GM21367 (cell line): ENCODE results near the gene DKK2.
A peak's percentile ranks its signal among the peaks of the same experiment; 100 is the strongest.

Experiments
- ATAC-seq: cut with Tn5 transposase; IDR thresholded peaks from one replicate; pipeline ENCODE4 v1.9.1; 2021; ENCODE audit not compliant: unreplicated experiment

Gene DKK2, protein sequence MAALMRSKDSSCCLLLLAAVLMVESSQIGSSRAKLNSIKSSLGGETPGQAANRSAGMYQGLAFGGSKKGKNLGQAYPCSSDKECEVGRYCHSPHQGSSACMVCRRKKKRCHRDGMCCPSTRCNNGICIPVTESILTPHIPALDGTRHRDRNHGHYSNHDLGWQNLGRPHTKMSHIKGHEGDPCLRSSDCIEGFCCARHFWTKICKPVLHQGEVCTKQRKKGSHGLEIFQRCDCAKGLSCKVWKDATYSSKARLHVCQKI

GRCh38 chr4:107035819-107036583, at the start of gene DKK2:
Gene DKK2, minus strand, starts transcription at chr4:107036313. Its CDS starts 722 bp downstream, at chr4:107035591.
- peak; percentile 45 for ATAC-seq

DNA sequence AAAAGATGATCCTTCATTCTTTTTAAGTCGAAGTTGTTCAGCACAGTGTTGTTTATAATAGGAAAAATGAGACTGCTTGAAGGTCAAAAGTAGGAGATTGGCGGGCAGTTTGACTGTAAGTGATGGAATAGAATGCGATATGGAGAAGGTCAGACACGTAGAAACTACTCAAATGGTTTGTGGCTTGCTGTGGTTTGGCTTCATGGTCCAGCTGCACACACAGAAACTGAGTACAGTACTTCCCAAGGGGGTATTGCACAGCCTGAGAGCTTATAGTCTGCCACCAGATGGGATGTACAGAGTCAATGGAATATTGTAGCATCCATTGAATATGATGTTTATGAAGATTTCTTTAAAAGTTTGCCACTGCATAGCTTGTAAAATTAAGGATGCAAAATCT, 41.1 kb upstream of the DKK2 start:
- ATAC-seq: no peak

DNA sequence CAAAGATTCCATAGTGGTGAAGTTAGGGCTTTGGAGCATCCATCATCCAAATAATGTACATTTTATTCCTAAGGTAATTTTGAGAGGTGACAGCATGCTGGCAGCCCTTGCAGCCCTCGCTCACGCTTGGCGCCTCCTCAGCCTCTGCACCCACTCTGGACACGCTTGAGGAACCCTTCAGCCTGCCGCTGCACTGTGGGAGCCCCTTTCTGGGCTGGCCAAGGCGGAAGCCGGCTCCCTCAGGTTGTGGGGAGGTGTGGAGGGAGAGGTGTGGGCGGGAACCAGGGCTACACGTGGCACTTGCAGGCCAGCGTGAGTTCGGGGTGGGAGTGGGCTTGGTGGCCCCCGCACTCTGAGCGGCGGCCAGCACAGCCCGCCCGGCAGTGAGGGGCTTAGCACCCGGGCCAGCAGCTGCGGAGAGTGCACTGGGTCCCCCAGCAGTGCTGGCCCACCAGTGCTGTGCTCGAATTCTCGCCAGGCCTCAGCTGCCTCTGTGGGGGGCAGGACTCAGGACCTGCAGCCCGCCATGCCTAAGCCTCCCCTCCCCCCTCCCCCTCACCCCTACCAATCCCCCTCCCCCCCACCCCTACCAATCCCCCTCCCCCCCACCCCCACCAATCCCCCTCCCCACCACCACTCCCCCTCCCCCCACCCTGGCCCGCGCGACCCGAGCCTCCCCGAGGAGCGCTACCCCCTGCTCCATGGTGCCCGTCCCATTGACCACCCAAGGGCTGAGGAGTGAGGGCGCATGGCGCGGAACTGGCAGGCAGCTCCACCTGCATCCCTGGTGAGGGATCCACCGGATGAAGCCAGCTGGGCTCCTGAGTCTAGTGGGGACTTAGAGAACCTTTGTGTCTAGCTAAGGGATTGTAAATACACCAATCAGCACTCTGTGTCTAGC, 37.0 kb upstream of the DKK2 start:
- no peak for ATAC-seq

DNA sequence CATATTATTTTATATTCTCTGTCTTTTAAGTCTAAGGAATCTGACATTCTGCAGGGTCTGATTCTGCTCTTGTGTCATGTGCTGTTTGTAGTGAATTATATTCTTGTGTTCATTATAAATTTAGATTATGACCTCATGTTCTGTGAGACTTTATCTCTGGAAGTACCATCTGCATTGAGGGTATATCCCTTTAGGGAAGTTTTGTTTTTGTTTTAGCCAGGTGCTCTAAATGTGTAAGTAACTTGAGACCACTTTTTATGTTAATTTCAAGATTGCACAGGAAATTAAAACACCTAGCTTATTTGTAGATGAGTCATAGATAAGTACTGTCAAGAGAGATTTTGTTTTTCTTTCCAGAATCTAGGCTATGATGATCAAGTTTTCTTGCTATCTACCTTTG, 35.0 kb upstream of the DKK2 start:
- ATAC-seq: no peak

GRCh38 chr4:107069049-107069448, 32.9 kb upstream of the DKK2 start:
- ATAC-seq: no peak

DNA sequence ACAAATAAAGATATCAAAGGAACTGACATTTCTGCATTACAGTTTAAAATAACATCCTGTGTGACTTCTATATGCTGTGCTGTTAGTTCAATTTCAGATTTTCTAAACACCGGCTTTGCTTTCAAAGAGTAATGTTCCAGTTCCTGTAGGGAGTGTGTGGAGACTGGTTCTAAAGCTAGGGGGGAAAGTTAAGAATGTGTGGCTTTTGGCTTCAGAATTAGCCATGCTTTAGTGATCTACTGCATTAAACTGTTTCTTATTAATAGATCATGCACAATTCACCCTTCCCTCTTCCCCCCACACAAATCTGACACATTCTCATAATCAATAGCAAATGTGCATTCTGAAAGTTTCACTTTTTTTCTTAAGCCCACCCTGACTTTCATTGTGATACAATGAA, 32.0 kb upstream of the DKK2 start:
- no peak for ATAC-seq

DNA sequence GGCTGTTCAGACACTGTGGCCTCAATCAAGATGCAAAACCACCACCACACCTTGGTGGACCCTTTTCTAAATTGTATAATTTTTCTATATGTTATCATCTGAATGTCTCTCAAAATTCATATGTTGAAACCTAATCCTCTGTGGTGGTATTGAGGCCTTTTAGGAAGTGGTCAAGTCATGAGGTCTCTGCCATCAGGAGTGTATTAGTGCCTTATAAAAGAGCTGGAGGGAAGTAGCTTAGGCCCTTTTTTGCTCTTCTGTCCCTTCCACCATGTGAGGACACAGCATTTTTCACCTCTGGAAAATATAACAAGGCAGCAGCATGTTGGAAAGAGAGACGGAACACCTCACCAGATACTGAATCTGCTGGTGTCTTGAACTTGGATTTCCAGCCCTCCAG, 30.5 kb upstream of the DKK2 start:
- ATAC-seq: no peak

GRCh38 chr4:107065201-107065600, 29.1 kb upstream of the DKK2 start:
- no peak for ATAC-seq

DNA sequence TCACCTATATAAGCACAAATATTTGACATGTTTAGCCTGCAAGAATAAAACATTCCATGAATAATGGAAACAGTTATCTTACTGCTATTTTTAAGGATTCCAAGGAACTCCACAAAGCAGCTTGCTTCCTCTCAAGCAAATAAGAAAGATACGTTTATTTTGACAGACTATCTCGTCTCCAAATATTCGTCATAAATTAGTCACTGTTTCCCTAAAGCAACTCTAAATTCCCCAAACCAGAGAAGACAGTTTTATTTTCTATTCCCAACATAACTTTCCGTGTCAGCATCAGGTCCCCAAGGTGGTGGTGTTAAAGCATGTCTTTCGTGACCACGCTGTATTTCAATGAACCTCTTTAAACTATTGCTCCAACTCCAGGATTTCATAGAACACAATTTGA, 24.3 kb upstream of the DKK2 start:
- no peak for ATAC-seq

DNA sequence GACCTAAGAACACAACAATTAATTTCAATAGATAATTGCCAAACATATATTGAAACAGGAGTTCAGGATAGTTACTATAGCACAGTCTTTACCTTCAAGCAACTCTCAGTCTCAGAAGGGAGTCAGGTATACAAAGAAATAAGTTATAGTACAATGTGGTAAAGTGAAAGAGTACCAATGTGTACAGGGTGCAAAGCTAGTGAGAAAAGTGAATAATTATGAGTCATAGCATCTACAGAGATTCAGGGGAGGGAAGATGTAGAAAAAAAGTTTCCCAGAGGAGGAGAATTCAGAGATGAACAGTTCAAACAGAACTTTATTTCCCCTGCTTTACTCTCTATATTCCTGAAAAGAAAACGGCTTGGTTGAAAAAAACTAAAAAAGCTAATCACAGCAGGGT, 22.7 kb upstream of the DKK2 start:
- ATAC-seq: no peak

DNA sequence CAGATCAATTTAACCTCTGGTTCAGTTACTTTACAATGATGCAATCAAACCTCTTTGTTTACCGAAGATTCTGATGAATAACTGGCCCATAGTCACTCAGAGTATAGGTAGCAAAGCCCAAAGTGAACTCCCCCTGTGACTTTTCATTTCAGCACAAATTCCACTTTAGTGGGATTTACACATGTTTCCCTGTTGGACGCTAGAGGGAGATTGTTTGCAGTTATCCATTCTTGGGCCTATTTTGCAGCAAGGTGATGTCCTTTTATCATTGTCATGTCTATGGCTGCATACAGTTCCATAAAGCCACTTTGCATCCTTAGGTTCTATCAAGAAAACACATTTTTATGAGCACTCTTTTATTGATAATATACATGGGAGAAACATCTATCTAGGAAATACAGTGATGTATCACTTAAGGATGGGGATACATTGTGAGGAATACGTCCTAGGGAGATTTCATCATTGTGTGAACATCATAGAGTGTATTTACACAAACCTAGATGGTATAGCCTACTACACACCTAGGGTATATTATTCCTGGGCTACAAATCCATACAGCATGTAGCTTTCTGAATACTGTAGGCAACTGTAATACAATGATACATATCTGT, 14.5 kb upstream of the DKK2 start:
- no peak for ATAC-seq

DNA sequence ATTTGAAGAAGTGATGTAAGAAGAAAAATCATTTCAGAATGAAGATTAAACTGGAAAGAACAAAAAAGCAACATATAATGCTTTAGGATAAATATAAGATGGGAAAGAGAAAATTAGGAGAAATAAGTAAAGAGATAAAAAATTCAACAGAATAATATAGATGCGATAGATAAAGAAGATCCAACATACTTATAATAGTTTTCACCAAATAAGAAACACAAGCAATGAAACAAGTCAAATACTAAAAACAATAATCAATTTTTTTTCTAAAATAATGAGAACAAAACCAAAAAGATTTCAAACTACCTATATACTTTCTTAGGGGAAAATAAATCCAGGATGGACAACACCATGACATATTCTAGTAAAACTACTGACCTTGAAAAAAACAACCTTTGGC, 10.1 kb upstream of the DKK2 start:
- ATAC-seq: no peak

DNA sequence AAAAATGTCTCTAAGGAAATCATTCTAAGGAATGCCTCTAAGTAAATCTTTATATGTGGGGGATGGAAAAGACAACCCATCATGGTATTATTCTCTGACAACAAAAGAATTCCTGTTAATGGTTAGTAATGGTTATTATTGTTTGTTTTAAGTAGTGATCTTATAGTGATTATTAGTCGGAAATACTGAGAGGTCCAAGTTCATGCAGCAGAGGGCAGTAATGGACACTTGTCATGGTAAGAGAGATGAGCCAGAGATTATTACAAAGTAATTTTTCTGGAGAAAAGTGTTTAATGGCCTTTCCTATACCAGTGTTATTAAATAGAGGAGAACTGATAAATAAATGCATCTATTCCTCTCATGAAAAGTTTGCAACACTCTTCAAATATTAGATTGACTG, 8.1 kb upstream of the DKK2 start:
- no peak for ATAC-seq

- ATAC-seq: no peak
Measured at GRCh38 chr4:107037199-107037584, 1.1 kb upstream of the DKK2 start.

- ATAC-seq: no peak
Measured at GRCh38 chr4:107036584-107037198, 578 bp upstream of the DKK2 start.

DNA sequence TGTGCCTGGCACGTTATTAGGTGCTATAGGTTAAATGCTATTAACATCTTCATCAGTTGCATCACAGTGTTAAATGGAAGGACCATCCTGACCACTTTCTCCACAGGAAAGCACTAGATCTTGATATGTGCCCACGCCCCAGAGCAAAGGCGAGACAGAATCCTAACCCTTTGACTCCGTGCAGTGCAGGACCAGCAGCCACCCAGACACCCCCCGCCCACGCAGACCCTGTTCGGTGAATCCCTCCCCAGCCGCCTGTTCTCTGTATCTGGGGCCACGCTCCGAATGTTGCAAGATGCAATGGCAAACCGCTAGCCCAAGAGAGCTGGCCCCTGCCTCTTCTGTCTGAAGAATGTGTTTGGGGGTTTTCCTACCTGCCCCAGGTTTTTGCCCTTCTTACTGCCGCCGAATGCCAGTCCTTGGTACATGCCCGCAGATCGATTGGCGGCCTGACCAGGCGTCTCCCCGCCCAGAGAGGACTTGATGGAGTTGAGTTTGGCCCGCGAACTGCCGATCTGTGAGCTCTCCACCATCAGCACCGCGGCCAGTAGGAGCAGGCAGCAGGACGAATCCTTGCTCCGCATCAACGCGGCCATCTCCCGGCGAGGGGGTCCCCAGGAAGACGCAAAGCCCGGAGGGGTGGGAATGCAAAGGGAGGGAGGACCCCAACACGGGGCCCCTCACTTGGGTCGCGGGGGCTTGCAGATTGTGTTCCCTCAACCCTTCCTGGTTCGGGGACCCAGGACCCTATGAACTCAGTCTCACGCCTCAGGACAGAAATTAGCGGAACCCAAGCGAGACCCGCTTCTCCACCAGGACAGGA, 906 bp downstream of the DKK2 start:
- ATAC-seq: no peak

DNA sequence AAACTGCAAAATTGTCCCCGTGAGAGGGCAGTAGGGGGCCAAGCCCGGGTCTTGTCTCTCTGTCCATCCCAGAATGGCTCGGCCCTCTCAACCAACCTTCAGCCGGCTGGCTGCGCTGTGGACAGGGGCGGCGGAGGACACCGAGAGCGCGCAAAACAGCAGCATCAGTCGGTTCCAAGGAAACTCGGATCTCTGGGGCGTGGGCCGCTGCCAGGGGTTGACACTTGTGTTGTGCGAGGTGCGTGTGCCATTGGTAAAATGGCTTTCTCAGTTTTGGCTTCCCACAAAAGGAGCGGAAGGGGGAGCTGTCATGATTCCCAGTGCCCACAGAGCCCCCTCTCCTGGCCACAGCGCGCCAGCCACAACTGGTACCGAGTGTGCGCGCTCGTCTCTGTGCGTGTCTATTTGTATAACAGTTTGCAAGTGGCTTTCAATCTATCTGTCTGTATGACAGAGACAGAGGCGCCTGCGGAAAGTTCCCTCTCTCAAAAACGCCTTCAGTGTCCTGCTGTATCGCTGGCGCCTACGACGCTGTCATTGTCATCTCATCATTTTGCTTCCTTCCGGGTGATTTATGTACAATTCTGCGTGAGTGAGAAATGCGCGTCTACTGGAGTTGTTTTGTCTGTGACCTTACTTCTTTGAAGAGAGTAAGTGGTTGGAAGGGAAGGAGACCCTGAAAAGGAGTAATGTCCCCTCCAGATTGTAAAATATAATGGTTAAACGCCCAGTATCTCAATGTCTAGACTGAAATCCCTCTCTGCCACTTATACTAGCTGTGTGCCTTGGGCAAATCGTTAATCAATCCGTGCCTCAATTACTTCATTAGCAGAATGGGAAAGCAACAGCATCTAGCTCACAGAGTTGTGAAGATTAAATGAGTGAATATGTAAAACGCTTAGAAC, 1.8 kb downstream of the DKK2 start:
- no peak for ATAC-seq

DNA sequence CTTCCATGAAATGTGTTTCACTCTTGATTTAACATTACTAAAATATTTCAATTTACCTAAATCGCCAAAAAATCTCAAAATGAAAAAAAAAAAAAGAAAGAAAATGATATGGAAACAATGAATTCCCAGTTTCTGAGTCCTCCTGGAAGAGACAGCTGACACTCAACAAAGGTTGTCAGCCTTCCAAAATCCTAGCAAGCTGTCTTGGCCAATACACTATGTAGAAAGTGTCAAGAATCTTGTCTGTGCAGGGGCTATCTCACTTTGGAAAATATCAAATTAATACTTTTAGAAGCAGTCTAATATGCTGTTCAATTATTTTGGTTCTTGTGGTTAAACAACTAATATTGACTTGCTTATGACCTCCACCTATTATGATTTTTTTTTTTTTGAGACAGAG, 8.7 kb downstream of the DKK2 start:
- no peak for ATAC-seq

- ATAC-seq: no peak
Measured at GRCh38 chr4:107018344-107018735, 17.8 kb downstream of the DKK2 start.
